GM19324 (cell line): ENCODE results near the gene EAPP.
"Not testable (repeated sequence)": the region's sequence is repeated elsewhere in the genome, so short reads cannot be mapped to it uniquely, and the experiment has no call there.

ENCODE experiments used
- ATAC-seq: cut with Tn5 transposase; IDR thresholded peaks from one replicate; pipeline ENCODE4 v1.9.1; 2021; ENCODE audit warnings: mild to moderate bottlenecking, moderate library complexity; ENCODE audit not compliant: unreplicated experiment, low FRiP score

The EAPP gene

DNA sequence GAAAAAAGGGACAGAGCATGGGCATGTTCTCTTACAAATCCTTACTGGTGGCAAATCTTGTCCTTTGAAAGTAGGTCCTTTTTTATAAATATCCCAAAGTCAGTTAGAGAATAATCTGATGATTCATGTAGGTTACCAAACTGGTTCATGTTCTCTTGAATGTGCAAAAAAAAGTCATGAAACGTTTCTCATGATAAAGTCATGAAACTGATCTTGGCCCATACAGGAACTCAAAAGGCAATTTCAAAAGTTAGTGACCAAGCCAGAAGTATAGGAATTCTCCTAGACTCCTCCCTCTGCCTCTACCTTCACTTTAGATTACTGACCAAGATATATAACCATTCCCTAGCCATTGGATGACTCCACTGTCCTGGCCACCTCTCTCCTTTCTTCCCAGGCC lies 50.2 kb downstream of the EAPP start:
- no peak for ATAC-seq

DNA sequence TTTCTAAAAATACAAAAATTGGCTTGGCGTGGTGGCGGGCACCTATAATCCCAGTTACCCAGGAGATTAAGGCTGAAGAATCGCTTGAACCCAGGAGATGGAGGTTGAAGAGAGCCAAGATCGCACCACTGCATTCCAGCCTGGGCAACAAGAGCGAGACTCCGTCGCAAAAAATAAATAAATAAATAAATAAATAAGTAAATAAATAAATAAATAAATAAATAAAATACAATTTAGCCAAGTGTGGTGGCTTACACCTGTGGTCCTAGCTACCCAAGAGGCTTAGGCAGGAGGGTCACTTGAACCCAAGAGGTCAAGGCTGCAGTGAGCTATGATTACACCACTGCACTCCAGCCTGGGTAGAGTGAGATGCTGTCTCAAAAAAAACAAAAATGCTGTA lies 51.0 kb downstream of the EAPP start:
- ATAC-seq, result no peak

DNA sequence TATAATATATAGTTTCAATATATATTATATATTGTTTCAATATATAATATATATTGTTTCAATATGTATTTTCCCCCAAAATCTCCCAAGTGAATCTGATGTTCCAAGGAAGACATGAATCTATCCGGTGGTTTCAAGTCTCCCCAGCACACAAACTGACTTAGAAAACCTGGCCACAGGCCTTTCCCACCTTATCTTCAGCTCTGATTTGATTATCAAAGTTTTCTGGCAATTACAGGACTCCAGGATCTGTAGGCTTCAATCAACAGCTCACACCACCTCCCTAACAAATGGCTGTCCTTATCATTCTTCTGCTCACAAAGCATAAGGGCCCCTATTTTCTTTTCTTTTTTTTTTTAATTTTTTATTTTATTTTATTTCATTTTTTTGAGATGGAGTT lies 54.8 kb downstream of the EAPP start:
- no peak for ATAC-seq

DNA sequence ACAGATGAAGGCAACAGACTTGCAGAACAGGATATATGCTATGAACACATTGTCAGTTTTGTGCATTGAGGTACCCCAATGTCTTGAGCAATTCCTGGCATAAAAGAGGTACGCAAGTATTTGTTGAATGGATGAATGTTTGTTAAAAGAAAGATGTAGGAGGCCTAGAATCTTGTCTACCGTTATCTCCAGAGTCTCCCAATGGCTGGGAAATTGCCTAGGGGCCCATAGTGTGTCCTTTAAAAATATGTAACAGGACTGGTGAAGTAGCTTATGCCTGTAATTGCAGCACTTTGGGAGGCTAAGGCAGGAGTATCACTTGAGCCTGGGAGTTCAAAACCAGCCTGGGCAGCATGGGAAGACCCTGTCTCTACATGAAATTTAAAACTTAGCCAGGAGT lies 57.0 kb downstream of the EAPP start:
- ATAC-seq, result no peak

DNA sequence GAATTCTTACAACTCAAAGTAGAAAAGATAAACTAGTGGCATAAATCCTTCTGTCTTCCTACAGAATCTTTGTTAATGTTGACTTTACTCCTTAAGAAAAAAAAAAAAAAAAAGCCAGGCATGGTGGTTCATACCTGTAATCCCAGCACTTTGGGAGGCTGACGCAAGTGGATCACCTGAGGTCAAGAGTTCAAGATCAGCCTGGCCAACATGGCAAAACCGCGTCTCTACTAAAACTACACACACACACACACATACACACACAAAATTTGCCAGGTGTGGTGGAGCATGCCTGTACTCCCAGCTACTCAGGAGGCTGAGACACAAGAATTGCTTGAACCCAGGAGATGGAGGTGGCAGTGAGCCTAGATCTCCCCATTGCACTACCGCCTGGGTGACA lies 59.8 kb downstream of the EAPP start:
- no peak for ATAC-seq

DNA sequence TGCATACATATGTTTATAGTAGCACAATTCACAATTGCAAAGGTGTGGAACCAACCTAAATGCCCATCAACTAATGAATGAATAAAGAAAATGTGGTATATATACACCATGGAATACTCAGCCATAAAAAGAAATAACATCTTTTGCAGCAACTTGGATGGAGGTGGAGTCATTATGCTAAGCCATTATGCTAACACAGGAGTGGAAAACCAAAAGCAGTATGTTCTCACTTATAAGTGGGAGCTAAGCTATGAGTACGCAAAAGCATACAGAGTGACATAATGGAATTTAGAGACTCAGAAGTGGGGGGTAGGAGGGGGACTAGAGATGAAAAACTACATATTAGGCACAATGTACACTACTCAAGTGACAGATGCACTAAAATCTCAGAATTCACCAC lies 61.2 kb downstream of the EAPP start:
- ATAC-seq, result no peak

DNA sequence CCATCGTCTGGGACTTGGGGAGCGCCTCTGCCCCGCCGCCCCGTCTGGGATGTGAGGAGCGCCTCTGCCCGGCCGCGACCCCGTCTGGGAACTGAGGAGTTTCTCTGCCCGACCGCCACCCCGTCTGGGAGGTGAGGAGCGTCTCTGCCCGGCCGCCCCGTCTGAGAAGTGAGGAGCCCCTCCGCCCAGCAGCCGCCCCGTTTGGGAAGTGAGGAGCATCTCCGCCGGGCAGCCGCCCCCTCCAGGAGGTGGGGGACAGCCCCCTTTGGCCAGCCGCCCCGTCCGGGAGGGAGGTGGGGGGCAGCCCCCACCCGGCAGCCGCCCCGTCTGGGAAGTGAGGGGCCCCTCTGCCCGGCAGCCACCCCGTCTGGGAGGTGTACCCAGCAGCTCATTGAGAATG lies 63.5 kb downstream of the EAPP start:
- ATAC-seq, result not testable (repeated sequence)

DNA sequence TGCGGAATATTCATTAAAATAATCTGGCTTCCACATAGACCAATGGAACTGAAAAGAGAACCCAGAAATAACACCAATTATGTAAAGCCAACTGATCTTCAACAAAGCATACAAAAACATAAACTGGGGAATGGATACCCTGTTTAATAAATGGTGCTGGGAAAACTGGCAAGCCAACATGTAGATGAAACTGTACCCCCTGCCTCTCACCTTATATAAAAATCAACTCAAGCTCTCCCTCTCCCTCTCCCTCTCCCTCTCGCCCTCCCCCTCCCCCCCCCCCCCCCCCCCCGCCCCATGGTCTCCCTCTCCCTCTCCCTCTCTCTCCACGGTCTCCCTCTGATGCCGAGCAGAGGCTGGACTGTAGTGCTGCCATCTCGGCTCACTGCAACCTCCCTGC lies 64.3 kb downstream of the EAPP start:
- no peak for ATAC-seq

DNA sequence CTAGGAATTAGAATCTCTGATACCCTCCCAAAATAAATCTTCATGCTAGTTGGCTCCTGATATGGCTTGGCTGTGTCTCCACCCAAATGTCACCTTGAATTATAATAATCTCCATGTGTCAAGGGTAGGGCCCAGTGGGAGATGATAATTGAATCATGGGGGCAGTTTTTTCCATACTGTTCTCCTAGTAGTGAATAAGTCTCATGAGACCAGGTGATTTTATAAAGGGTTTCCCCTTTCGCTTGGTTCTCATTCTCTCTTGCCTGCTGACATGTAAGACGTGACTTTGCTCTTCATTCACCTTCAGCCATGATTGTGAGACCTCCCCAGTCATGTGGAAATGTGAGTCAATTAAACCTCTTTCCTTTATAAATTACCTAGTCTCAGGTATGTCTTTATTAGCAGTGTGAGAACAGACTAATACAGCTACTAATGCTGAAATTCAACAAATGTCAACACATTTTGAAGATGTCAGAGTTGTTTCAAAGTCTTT lies 65.3 kb downstream of the EAPP start:
- no peak for ATAC-seq

DNA sequence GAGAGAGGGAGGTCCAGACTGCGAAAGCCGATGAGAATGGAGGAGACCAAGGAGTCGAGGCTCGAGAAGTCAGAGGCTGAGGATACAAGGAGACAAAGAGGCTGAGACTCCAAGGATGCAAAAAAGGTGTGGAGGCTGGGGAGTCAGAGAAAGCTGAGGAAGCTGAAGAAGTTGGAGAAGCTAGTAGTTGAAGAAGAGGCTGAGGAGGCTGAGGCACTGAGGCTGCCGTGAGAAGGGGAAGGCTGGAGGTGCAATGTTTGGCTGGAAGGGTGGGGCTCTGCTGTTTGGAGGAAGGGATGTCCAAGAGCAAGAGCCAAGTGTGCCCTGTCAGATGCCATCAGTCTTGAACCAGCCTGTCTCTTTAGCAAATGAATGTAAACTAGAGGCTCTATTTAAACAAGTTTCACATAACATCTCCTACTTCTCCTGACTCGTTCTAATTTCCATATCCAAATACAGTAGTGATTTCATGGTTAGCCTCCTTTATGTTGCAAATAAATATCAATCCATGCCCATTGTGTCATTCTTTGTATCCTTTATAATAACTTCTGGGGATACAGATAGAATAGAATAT lies 66.7 kb downstream of the EAPP start:
- ATAC-seq, result no peak

DNA sequence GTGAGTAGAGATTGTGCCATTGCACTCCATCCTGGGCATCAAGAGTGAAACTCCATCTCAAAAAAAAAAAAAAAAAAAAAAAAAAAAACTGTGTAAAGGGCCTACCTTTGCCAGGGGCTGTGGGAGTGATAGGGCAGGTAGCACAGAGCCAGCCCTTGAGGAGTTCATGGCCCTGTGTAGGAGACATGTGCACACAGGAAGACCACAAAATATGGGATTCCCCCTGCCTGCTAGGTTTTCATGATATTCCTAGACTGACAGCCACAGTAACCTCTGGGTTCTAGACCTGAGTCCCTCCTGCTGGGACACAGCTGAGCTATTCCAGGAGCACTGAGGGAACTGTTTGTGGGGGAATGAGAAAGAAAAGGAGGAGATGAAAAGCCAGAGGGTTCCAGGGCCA lies 69.2 kb downstream of the EAPP start:
- no peak for ATAC-seq

DNA sequence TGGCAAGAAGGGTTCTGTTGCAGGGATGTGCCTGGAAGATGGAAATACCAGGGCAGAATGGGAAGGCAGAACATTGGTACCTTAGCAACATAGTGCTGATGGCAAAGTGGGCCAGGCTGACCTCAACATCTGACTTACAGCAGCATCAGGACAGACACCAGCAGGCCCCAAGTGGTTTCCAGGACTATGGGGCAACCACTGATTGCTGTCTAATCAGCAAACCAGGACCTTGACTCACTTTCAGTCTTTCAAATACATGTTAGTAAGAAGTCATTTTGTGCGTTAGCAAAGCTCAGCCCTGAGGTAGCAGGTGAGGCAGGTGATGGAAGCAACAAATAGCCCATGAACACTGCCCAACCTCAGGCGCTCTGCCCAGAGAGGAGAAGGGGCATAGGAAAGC lies 72.8 kb downstream of the EAPP start:
- ATAC-seq, result no peak
